HT-29 (cell line): ENCODE measurements around the gene DPH1. TPM values are rescaled to one million over a fixed set of nuclear protein-coding genes. Genes with fewer than 3 reads are reported as not detected.
"Not testable (repeated sequence)": the region's sequence is repeated elsewhere in the genome, so short reads cannot be mapped to it uniquely, and the experiment has no call there.

Experiments used
- DNase-seq: peaks from one replicate; pipeline ENCODE4 v3.0.0-alpha.2; 2015; ENCODE audit warnings: low spot score
- total RNA-seq: library from RNA; depleted of rRNA; stranded (reverse); fragments of >200 nt; shearing (Covaris generic); gene quantifications from 2 replicates; pipeline ENCODE4 v1.2.3, GENCODE V29; 2014; rRNA removed

The DPH1 gene
- 31.6 and 38.5 TPM in 2 replicates for total RNA-seq

DNA sequence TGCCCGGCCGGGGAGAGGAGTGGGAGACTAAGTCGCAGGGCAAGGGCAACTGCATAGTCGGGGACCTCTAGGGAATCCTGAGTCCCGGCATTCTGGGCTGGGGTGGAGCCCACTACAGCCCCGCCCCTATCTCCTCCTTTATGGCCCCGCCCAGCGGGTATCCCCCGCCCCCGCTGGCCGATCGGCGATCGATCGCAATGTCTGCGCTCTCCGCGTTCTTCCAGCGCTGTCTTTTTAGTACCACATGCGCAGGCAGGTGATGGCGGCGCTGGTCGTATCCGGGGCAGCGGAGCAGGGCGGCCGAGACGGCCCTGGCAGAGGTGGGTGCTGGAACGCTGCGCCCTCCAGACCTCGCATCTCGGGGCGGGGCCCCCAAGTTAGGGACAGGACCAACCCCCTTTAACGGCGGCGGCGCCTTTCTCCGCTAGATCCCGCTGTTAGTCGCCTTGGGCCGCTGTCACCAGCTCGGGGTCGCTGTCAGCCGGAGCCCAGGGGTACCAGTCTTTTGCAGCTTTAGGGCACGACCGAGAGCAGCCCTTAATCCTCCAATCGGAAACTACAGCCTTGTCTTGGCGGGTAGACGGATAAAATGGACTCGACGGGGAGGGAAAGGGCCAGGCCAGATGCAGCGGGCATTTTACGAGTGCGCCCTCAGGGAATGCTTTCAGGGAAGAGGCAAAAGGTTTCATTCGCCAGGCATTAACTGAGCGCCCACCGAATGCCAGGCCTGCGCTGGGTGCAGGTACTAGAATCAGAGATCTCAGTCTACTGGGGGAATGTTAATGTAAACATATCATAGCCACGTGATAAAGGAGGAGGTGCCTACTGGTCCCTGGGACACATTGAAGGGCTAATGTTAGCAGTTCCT, at the start of gene DPH1:
DPH1 (plus strand) TSS at position 243 of the 868 bp plus-strand sequence; CDS start at position 260, 17 bp downstream.
- peak; percentile 83 for DNase-seq

DNA sequence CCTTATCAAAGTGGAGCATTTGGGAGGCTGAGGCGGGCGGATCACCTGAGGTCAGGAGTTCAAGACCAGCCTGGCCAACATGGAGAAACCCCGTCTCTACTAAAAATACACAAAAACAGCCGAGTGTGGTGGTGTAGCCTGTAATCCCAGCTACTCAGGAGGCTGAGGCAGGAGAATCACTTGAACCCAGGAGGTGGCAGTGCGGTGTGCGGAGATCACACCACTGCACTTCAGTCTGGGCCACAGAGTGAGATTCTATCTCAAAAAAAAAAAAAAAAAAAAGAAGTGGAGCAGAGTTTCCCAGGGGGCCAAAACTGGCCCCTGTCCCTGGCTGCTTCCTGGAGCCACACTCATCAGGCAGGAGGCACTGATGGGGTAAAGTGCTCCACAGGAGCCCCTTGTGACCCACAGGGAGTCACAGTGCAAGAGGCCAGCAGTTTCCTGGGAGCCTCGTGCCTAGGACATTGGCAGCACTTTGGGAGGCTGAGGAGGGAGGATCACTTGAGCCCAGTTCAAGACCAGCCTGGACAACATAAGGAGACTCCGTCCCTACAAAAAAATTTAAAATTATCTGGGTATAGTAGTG, 49.2 kb upstream of the DPH1 start:
- DNase-seq = no peak

DNA sequence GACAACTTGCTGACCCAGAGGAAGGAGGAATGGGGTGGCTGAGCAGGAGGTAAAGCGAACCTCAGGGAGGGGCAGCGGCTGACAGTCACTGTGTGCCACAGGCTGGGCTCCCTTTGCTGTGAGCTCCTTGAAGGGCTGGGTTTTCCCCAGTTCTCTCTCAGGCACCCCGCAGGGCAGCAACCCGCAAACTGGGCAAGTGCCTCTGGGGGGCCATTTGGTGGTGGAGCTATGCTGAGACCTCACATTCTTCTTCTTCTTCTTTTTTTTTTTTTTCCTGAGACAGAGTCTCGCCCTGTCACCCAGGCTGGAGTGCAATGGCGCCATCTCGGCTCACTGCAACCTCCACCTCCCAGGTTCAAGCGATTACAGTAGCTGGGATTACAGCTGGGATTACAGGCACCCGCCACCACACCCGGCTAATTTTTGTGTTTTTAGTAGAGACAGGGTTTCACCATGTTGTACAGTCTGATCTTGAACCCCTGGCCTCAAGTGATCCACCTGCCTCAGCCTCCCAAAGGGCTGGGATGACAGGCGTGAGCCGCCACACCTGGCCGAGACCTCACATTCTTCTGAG, 47.1 kb upstream of the DPH1 start:
- DNase-seq = not testable (repeated sequence)

DNA sequence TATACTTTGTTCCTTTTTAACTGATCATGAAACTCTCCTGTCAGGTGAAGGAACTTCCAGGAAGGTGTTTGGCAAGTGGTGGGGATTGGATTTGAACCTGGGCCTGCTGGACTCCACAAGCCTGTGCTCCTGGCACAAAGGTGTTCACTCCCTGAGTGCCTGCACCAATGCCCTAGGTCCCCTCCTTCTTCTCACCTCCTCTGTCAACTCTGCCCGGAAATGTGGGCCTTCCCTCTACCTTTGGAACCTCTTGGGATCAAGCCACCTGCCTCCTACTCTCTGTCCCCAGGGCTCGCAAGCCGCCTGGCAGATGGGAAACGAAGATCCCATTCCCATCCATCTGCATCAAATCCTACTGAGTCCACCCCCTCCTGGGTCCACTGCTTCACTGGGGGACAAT, 44.9 kb upstream of the DPH1 start:
- DNase-seq = no peak

DNA sequence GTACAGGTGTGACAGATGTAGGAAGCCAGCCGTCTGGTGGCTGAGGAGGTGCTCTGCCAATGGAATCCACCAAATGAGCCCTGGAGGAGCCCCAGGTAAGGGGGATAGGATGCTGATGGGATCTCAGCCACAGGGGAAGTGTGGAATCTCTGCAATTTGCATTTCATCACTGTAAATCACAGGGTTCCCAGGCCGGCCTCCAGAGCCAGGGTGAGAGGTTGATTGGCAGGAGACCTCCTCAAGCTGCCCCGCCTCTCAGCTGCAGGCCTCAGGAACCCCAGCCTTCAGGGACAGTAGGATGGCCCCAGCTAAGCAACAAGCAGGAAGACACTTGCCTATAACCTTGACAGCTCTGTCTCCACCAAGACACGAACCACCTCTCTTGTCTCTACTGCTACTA, 44.3 kb upstream of the DPH1 start:
- no peak for DNase-seq

DNA sequence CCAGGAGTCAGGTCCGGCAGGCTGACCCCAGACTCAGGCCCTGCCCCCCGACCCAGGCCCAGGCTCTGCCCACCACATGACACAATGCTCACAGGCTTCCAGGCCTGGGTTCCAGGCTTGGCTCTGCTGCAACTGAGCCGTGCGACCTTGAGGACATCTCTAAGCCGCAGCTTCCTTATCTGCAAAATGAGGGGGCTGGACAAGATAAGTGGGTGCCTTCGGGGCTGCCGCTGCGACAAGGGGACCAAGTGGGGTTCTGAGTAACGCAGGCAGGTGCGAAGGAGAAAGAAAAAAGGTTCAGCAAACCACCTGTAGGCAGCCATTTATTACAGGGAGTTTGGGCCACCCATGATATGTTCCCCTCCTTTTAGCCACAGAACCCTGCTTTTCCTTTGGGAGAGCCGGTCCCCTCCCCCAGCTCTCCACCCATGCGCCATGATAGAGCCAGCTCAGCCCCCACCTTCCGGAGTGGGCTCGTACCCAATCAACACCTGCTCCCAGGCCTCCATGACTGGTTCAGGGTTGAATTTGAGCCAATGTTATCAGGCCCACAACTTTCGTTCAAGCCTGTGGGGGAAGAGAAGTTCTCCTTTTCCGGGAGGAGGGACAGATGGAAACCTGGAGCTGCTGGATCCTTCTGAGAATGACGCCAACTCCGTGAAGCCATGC, 43.0 kb upstream of the DPH1 start:
- no peak for DNase-seq

DNA sequence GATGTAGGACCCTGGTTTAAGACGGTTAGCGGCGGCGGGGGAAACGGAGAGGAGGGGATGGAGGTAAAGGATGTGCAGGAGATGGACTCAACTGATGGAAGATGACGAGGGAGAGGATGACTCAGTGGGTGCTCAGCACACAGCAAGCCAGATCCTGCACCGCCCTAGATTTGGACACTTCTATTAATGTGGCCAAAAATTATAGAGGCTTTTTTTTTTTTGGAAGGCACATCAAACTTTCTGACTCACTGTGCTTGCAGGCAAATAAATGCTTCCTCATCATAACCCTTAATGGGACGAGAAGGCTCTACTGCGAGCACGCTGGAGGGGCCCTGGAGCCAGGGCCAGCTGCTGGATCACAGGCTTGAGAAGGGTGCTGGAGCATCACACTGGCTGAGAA, 40.8 kb upstream of the DPH1 start:
- no peak for DNase-seq

DNA sequence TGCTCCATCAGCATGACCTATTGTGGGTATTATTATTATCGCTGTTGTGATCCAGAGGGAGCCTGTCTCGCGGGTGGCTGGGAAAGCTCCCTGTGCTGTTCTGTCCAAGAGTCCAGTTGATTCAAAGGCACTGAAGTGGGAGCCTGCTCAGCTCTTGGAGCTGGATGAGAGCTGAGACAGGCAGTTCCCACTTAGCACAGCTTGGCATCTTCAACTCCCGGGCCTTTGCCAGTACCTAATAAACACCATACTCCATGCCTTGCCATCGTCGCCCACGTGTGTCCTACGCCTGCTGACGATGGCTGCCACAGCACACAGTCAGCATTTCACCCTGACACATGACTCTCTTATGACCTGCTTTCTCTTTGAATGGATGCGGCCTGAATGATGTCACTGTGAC, 37.4 kb upstream of the DPH1 start:
- DNase-seq = no peak

DNA sequence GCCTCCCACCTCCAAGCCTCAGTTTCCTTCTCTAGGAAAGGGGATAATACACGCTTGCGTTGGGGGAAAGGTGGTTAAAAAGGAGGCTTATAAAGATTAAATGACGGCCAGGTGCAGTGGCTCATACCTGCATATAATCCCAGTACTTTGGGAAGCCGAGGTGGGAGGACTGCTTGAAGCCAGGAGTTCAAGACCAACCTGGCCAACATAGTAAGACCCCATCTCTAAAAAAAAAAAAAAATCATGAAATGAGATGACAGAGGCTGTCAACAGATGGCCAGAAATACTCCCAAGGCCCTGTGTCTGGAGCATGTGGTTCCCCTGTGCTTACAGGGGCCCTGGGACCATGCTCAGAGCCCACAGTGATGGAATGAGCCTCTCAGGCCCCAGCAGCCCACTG, 35.2 kb upstream of the DPH1 start:
- no peak for DNase-seq

DNA sequence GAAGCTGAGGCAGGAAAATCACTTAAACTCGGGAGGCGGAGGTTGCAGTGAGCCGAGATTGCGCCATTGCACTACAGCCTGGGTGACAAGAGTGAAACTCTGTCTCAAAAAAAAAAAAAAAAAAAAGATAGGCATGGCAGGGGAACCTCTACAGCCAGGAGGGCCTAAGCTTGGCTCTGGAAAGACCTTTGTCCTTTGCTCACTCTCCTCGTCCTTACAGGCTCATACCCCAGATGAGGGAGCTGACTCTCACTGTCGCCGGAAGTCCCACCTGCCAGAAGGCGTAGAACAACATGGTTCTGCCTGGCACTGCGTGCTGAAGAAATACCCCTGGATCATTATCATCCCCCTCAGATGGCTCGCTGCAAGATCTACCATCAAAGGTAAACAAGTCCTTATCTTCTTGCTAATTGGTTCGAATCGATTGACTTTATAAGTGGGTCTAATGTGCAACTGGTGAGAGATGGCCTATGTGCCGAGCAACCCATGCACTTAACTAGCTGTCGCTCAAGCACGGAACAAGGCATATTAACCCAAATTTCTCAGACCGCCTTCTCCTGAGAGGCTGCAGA, 34.5 kb upstream of the DPH1 start:
- DNase-seq = no peak

DNA sequence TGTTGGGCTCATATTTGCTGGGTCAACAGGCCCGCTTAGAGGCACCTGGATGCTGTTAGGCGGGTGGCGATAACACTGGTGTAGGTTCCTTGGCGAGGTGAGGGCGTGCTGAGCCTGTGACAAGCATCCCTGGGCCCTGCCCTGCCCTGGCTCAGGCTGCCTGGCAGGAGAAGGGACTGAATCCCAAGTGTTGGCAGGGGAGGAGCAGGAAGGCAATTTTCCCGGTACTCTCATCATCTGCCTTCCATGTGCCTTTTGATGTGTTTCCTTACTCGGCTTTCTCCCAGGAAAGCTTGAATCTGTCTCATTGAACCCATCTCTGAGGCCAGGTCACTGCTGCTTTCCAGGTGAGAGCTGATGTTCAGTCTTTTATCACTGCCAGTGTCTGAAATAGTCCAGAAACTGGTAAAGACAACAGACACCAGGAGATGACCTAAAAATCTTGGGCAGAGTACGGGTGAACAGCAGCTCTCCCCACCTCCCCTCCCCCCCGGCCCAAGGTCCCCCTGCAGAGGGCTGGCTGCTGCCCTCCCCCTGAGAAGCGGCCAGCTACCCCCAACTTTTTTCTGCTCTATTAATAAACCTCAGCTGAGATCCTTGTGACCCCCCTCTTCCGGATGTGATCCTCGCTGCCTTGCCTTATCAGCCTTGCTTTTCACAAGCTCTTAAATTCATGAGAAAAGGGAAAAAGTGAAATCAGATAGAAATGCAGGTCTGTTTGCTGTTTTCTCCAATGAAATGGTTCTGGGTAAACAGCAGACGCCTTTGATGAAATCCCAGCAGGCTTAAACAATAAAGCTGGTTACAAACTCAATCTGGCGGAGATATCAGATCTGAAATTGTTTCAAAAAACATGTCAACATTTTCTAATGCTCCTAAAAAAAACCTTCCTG, 33.8 kb upstream of the DPH1 start:
- DNase-seq = no peak

DNA sequence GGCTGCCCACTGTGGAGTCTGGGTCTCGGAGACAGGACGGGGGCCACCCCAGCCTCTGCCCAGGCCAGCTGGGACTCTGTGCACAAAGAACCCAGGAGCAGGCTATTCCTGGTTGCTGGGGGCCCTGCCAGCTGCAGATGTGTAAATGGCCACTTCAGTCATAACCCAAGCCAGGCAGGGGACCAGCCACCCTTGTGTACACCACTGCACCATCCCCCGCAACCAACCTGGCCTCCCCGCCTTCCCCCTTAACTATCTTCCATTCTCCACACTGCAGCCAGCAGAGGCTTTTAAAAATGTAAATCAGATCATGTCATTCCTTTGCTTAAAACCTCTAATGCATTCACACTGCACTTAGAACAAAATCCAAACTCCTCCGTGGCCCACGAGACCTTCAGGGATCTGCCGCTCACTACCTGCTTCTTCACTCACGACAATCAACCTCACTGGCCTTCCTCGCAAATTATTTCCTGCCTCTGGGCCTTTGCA, 33.1 kb upstream of the DPH1 start:
- DNase-seq = no peak

DNA sequence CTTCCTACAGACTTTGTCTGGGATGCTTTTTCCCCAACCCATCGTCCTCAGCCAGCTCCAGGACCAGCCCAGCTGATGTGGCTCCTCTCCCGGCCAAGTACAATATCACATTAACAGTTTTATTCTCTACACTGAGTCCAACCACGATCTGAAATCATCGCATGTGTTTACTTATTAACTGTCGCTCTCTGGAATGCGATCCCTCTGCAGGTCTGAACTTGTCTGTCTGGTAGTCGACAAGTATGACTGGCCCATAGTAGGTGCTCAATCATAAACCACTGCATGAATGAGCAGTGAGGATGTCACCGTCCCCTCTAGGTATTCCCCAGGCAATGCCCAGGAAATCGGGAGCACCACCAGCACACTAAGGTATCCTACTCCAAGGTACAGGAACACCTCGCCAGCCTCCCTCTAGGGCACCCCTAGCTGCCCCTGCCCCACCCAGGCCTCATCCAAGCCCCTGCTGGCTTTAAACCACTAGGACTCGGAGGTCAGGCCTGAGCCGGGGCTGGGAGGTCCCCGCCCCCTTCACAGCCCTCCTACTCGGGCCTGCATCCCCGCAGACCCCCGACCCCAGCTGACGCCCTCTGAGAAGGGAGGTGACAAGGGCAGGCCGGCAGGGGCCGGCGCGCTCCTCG, 32.5 kb upstream of the DPH1 start:
- peak; percentile 24 for DNase-seq

DNA sequence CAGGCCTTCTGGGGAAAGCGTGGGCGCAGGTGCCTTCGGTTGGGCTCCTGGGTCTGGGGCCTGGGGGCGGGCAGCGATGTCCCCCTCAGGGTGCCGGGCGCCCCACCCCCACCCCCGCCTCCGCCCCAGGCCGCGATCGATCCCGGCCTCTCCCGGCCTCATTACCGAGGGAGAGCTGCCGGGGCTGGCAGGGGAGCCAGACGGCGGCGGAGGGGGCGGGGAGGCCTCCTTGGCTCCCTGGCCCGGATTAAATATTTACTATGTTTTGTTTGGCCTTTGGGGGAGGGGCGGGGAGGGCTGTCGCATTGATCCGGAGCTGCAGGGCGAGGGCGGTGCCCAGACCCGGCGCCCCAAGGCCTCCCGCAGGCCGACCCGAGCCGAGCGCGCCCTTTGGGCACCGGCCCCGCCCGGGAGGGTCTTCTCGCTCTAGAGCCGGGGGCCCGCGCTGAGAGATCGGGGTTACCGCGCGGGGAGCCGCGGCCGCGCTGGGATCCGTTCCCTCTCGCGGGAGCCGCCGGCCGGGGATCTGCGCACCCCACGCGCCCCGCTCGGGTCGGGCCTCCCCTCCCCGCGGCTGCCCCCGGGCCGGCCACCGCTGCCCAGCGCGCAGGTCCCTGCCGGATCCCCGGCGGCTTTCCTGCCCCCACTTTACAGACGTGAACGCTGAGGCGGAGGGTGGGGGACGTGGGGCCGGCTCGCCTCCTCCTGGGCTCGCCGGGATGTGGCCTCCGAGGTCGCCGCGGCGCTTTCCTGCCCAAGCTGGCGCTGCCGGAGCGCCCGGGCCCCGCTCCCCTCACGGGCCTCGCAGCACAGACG, 31.8 kb upstream of the DPH1 start:
- peak; percentile 28 for DNase-seq

DNA sequence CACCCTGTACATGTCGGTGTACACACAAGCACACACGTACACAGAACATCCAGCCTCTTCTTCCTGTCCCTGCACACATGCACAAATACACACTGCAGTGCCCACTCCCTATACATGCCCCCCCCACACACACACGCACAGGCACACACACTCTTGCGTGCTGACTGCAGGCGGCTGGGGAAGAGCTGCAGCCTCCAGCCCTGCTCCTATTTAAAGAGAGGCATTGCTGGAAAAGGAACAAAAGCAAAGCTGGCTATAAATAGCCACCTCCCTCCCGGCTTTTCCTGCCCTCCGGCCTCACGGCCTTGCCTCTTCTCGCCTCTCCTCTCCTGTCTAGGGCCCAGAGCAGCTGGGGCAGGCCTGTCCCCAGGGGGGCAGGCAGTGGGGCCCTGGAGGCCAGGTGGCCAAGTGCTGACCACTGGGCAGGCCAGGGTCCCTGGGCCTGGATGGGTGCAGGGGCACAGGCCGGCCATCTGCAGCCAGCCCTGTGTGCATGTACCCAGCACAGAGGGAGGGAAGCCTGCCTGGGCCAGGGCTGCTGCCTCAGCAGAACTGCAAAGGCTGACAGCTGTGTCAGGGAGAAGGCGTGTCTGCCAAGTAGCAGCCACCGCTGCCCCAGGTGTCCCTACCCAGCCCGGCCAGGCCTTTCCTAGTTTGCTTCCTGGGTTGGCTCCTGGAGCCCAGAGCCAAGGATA, 30.2 kb upstream of the DPH1 start:
- peak; percentile 30 for DNase-seq

DNA sequence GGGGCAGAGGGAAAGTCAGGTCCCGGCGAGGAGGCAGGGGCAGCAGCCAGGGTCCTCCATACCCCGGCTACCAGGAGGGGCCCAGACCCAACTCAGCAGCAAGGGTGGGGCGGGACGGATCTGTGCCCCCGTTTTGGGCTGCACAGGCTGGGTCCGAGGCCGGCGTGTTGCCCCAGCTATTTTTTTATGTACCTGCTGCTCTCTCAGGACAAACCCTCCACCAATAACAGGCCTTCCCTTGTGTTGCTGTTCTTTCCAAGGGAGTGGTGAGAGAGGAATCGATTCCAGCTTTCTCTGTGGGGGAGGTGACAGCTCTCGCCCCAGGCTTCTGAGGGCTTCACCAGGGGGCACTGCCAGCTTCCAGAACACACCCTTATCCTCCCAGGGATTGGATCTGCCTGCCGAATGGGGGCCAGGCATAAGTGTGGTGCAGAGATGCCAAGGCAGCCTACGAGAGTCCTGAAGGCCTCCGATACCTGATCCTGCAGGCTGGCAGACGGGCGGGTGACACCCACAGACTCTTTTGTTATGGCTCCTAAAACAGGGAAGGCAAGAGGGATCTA, 27.1 kb upstream of the DPH1 start:
- DNase-seq = no peak

DNA sequence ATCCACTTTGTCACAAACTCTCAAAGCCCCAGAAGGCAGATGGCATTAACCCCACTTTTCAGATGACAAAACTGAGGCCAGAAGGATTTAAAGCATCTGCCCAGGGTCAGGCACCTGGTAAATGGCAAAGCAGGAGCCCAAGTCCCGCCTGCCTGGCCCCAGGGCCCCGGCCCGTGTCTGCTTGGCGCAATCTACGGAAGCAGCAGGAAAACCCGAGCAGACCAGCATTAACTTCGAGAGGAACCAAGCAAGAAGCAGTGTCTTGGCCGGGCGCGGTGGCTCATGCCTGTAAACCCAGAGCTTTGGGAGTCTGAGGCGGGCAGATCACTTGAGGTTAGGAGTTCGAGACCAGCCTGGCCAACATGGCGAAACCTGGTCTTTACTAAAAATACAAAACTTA, 26.4 kb upstream of the DPH1 start:
- DNase-seq = no peak

DNA sequence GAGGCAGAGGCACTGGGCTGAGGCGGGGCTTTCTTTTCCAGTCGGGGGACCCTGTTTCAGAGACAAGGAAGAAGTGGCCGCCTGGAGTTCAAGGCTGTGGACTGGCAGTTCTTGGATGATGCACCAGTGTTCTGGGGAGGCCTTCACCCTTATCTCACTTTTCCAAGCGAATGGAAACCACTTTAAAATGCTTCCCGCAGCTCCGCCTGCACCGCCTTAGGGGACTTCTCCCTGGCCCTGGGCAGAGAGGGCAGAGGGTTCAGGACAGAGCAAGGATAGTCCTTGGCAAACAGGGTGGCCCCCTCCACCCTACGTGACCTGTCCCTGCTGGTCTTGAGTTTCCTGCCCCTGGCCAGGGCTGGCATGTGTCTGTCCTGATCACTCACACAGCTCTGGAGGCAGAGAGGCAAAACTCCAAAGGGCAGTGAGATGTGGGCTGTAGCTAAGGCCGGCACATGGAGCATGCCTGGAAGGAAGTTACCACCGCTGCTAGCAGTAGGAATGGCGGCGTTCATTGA, 25.5 kb upstream of the DPH1 start:
- DNase-seq = no peak
